HepG2 (cell line): ENCODE measurements around the gene MED15. TPM values are rescaled to one million over a fixed set of nuclear protein-coding genes. Genes with fewer than 3 reads are reported as not detected.

Experiments used
- ATAC-seq: fragments of 200-7000 bp; cut with Tn5 transposase; 3 replicates; pipeline ENCODE4 v1.9.1; 2020; ENCODE audit warnings: mild to moderate bottlenecking, moderate library complexity
- BruUV-seq: library from RNA; stranded (reverse); fragments of 400-500 nt; replicated peaks from 2 replicates; lab custom pipeline; 2021; lab: Mats Ljungman, UMichigan
- CTCF ChIA-PET: fragments of 300-600 bp; formaldehyde crosslinking; extraction: SDS; loops from one replicate; lab custom pipeline; 2021; ENCODE audit warnings: low total read pairs, inconsistent platforms, low intra/inter-chr PET ratio; lab: Yijun Ruan, JAX
- POLR2A ChIA-PET: fragments of 350-600 bp; sonication (Branson Sonifier 250); formaldehyde crosslinking; loops from one replicate; lab custom pipeline; 2020; ENCODE audit warnings: antibody characterized with exemption, inconsistent platforms; lab: Yijun Ruan, JAX
- DNase-seq: peaks from one replicate; pipeline ENCODE4 v3.0.0-alpha.2; 2015; ENCODE audit warnings: low spot score
- FAIRE-seq: peaks from 3 replicates; lab custom pipeline; 2011; peaks lifted over from hg19 to GRCh38; lab: Jason Lieb, UNC
- H2AFZ ChIP-seq: one replicate; pipeline ENCODE4 v1.6.1; 2011; ENCODE audit warnings: low read length, inconsistent platforms
- H3K27ac ChIP-seq: fragments of 300-600 bp; 3 replicates; pipeline ENCODE4 v1.8.0; 2011; ENCODE audit warnings: mixed run types, mild to moderate bottlenecking, mixed read lengths, low read length, inconsistent platforms; ENCODE audit not compliant: insufficient read depth; ENCODE audit errors: extremely low read length
- H3K27me3 ChIP-seq, 2 experiments: fragments of 200-600 bp in 1 of 2; 2 replicates in 1 of 2; 3 replicates in 1 of 2; pipeline versions ENCODE4 v1.6.0 to v1.8.0; 2011; ENCODE audit warnings: low read length in 2 of 2, mild to moderate bottlenecking in 2 of 2, moderate library complexity in 2 of 2, inconsistent platforms in 1 of 2; ENCODE audit not compliant: insufficient read depth in 2 of 2, control insufficient read depth in 1 of 2
- H3K36me3 ChIP-seq, 2 experiments: fragments of 200-600 bp in 1 of 2; replicated peaks in 1 of 2; 2 replicates in 1 of 2; 3 replicates in 1 of 2; pipeline versions ENCODE4 v1.5.1 to v1.8.0; 2011; ENCODE audit warnings: low read length in 2 of 2, inconsistent platforms in 1 of 2; ENCODE audit not compliant: insufficient read depth in 2 of 2, control insufficient read depth in 1 of 2
- H3K4me1 ChIP-seq: 2 replicates; pipeline ENCODE4 v1.5.1; 2012; ENCODE audit warnings: low read length, inconsistent platforms; ENCODE audit not compliant: insufficient read depth
- H3K4me2 ChIP-seq: 2 replicates; pipeline ENCODE4 v1.6.0; 2011; ENCODE audit warnings: low read depth, low read length, inconsistent platforms
- H3K4me3 ChIP-seq, 3 experiments: fragments of 200-600 bp in 1 of 3; sonication (generic), shearing (Covaris generic) in 1 of 3; replicated peaks in 1 of 3; 2 replicates each; pipeline ENCODE4 v1.5.1; 2011 to 2016; ENCODE audit warnings: low read length in 3 of 3, inconsistent platforms in 2 of 3, low read depth in 2 of 3, mild to moderate bottlenecking in 2 of 3, control low read depth in 1 of 3, mixed read lengths in 1 of 3; ENCODE audit not compliant: insufficient read depth in 1 of 3
- H3K79me2 ChIP-seq: one replicate; pipeline ENCODE4 v1.6.1; 2011; ENCODE audit warnings: low read length, inconsistent platforms; ENCODE audit not compliant: insufficient read depth
- H3K9ac ChIP-seq: 2 replicates; pipeline ENCODE4 v1.6.0; 2011; ENCODE audit warnings: mild to moderate bottlenecking, low read depth, low read length, inconsistent platforms; ENCODE audit not compliant: insufficient read depth
- H3K9me3 ChIP-seq: 2 replicates; pipeline ENCODE4 v1.5.1; 2012; ENCODE audit warnings: mild to moderate bottlenecking, low read length
- H4K20me1 ChIP-seq: 2 replicates; pipeline ENCODE4 v1.6.0; 2011; ENCODE audit warnings: inconsistent platforms, mild to moderate bottlenecking, low read length, moderate library complexity; ENCODE audit not compliant: insufficient read depth
- KLF6 ChIP-seq: IDR thresholded peaks from 2 replicates; pipeline ENCODE4 v1.8.0; 2016; ENCODE audit warnings: missing biosample characterization, missing genetic modification reagents
- WGBS: methylation state at CpG from one replicate; pipeline ENCODE4 v1.1.6; 2017; ENCODE audit warnings: low lambda C conversion rate; 5-methylcytosine and 5-hydroxymethylcytosine counted together
- in situ Hi-C: cut with HindIII; loops from 2 replicates; pipeline ENCODE4 v1.10.0; 2017; ENCODE audit warnings: low pct_unique_long_range_greater_than_20kb; ENCODE audit not compliant: extremely low pct_ligation_motif_present
- intact Hi-C: fragments of 100-400 bp; cut with micrococcal nuclease; formaldehyde crosslinking; loops from one replicate; pipeline ENCODE4 v1.10.0; 2022; ENCODE audit not compliant: unreplicated experiment
- polyA plus RNA-seq, 8 experiments: library from polyadenylated mRNA; depleted of rRNA in 3 of 8; stranded (reverse) in 7 of 8; unstranded in 1 of 8; fragments of >200 nt; fragmentation: Illumina TruSeq in 4 of 8; extraction: Trizol in 4 of 8; gene quantifications; 2 replicates each; pipeline versions ENCODE4 v1.2.1 to v1.2.3, GENCODE V29; 2011 to 2016; ENCODE audit warnings: low read depth in 4 of 8, missing spikeins in 1 of 8, mixed read lengths in 1 of 8; ENCODE audit not compliant: insufficient read depth in 1 of 8
- total RNA-seq, 5 experiments: library from RNA; depleted of rRNA; stranded (reverse); fragments of >200 nt; fragmentation: Illumina TruSeq; extraction: Trizol; gene quantifications; 2 replicates each; pipeline ENCODE4 v1.2.3, GENCODE V29; 2016; ENCODE audit warnings: low read depth in 1 of 5
- TF ChIP-seq, protein P1 (sequence below): sonication (generic); formaldehyde crosslinking; IDR thresholded peaks from 2 replicates; pipeline ENCODE4 v1.5.1; 2020; ENCODE audit warnings: mild to moderate bottlenecking, missing genetic modification reagents, moderate library complexity

The MED15 gene
- total and polyA plus RNA-seq, 2 of the 13 experiments (the other 11 are each of a cell fraction or from before 2014, with no cell fraction given) = 14.3 to 27.0 TPM

DNA sequence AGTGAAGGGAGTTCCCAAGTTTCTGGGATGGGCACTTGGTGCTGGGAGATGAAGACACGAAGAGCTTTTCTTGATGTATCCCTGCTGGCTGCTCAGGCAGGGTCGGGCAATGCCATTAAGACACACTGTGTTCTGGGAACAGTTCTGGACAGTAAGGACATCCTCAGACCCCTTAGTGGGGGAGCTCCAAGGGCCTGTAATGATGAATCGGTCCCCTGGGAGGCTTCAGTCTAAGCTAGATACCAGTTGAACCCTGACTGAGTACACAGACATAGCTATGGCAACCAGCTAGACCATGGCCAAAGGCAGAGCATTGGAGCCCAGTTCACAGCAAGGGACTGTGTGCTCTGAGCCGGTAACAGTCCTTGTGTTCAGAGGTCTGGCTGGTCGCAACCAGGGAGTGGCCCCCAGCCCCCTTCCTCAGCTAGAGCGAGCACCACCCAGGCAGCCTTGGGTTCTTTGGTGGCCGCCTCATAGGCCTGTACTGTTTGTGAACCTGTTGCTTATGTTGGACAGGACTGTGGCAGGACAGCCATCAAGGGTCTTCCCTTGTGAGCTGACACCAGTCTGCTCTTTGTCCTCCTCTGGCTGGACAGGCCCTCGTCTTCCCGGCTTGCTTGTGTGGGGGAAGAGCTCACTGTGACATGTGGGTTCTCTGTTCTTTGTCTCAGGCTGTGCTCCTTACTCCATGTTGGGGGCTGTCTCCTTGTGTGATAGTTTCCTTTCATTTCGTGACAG lies 25.0 kb downstream of the MED15 start:
- Histone ChIP-seq H3K27me3 (no peaks in the 10 kb centered on the region), H3K4me2 (no peak overlapping the region), H3K36me3 (peaks cover 17 to 60% of the 10 kb centered on the region in 2 experiments; a peak in 4 of 5 replicates), H4K20me1 (peaks cover 51% of the 10 kb centered on the region), H3K4me3 (no peak overlapping the region), H2AFZ (no peak overlapping the region), H3K9me3 (no peaks in the 10 kb centered on the region), H3K79me2 (peaks cover 65% of the 10 kb centered on the region), H3K4me1 (peaks cover 33% of the 10 kb centered on the region), H3K27ac (no peak overlapping the region), H3K9ac (no peak overlapping the region)
- WGBS = 100% methylated on average over 7 of the region's 10 CpGs
- FAIRE-seq (no peak), DNase-seq (no peak), ATAC-seq (no peak)
- CTCF ChIA-PET = no interaction called here
- intact Hi-C loops (no loop called here), in situ Hi-C loops (no loop called here)
- no peak for TF ChIP-seq KLF6 (CRISPR knock-in tag)
- no TSS peak for BruUV-seq
- POLR2A ChIA-PET = no interaction called here

GRCh38 chr22:20533095-20533878 lies 25.9 kb downstream of the MED15 start:
- H3K4me3 ChIP-seq = no peak overlapping the region
- H3K9me3 ChIP-seq = no peaks in the 10 kb centered on the region
- ATAC-seq (no peak), DNase-seq (no peak), FAIRE-seq (no peak)
- ChIA-PET POLR2A (no interaction called here), CTCF (no interaction called here)
- H4K20me1 ChIP-seq = peaks cover 51% of the 10 kb centered on the region
- no peak overlapping the region for H3K4me2 ChIP-seq
- H3K4me1 ChIP-seq = peaks cover 33% of the 10 kb centered on the region
- H2AFZ ChIP-seq = no peak overlapping the region
- peaks cover 21 to 65% of the 10 kb centered on the region in 2 experiments; a peak in 4 of 5 replicates for H3K36me3 ChIP-seq
- in situ Hi-C loops = no loop called here
- H3K27ac ChIP-seq = no peak overlapping the region
- intact Hi-C loops = no loop called here
- TF ChIP-seq, protein P1, sequence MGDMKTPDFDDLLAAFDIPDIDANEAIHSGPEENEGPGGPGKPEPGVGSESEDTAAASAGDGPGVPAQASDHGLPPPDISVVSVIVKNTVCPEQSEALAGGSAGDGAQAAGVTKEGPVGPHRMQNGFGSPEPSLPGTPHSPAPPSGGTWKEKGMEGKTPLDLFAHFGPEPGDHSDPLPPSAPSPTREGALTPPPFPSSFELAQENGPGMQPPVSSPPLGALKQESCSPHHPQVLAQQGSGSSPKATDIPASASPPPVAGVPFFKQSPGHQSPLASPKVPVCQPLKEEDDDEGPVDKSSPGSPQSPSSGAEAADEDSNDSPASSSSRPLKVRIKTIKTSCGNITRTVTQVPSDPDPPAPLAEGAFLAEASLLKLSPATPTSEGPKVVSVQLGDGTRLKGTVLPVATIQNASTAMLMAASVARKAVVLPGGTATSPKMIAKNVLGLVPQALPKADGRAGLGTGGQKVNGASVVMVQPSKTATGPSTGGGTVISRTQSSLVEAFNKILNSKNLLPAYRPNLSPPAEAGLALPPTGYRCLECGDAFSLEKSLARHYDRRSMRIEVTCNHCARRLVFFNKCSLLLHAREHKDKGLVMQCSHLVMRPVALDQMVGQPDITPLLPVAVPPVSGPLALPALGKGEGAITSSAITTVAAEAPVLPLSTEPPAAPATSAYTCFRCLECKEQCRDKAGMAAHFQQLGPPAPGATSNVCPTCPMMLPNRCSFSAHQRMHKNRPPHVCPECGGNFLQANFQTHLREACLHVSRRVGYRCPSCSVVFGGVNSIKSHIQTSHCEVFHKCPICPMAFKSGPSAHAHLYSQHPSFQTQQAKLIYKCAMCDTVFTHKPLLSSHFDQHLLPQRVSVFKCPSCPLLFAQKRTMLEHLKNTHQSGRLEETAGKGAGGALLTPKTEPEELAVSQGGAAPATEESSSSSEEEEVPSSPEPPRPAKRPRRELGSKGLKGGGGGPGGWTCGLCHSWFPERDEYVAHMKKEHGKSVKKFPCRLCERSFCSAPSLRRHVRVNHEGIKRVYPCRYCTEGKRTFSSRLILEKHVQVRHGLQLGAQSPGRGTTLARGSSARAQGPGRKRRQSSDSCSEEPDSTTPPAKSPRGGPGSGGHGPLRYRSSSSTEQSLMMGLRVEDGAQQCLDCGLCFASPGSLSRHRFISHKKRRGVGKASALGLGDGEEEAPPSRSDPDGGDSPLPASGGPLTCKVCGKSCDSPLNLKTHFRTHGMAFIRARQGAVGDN (CRISPR knock-in tag) = no peak
- no TSS peak for BruUV-seq
- 98% methylated on average over 5 of the region's 11 CpGs for WGBS
- H3K9ac ChIP-seq = no peak overlapping the region
- no peaks in the 10 kb centered on the region for H3K27me3 ChIP-seq
- H3K79me2 ChIP-seq = peaks cover 61% of the 10 kb centered on the region
